Uterus (tissue), 4 donors: ENCODE data around the gene EYS. TPM values are rescaled to one million over a fixed set of nuclear protein-coding genes. Genes with fewer than 3 reads are reported as not detected.

Experiments used
- DNase-seq, 2 donors: peaks; one replicate each; pipeline ENCODE4 v3.0.0-alpha.2; 2019 to 2020
- H3K27ac ChIP-seq, 2 donors: fragments of 200-600 bp; sonication (generic); 1 replicate in 1 of 2; 2 replicates in 1 of 2; pipeline ENCODE4 v1.5.1; 2016 to 2018
- H3K27me3 ChIP-seq, 2 donors: fragments of 200-600 bp; sonication (generic); one replicate each; pipeline ENCODE4 v1.5.1; 2018 to 2019; ENCODE audit warnings: control low read depth in 1 of 2
- H3K36me3 ChIP-seq, 2 donors: fragments of 200-600 bp; sonication (generic); one replicate each; pipeline ENCODE4 v1.5.1; 2019; ENCODE audit warnings: control low read depth in 1 of 2
- H3K4me1 ChIP-seq, 2 donors: fragments of 200-600 bp; sonication (generic); one replicate each; pipeline ENCODE4 v1.5.1; 2018 to 2019; ENCODE audit warnings: control low read depth in 1 of 2
- H3K4me3 ChIP-seq, 2 donors: fragments of 200-600 bp; sonication (generic); 1 replicate in 1 of 2; 2 replicates in 1 of 2; pipeline ENCODE4 v1.5.1; 2018 to 2019; ENCODE audit warnings: mild to moderate bottlenecking in 1 of 2
- H3K9me3 ChIP-seq, 2 donors: fragments of 200-600 bp; sonication (generic); one replicate each; pipeline ENCODE4 v1.5.1; 2019; ENCODE audit warnings: control low read depth in 1 of 2
- POLR2A ChIP-seq, 2 donors: fragments of 450-650 bp; IDR thresholded peaks; one replicate each; pipeline ENCODE4 v1.6.1; 2016; ENCODE audit warnings: antibody characterized with exemption in 2 of 2, mild to moderate bottlenecking in 1 of 2, moderate library complexity in 1 of 2
- intact Hi-C: fragments of 100-400 bp; cut with DNase I; formaldehyde crosslinking; loops from one replicate; pipeline ENCODE4 v1.15.1; 2023; ENCODE audit warnings: low total_unique reads
- total RNA-seq, 4 donors: library from RNA; depleted of rRNA in 3 of 4; stranded (reverse); fragments of >200 nt in 3 of 4; gene quantifications; one replicate each; pipeline versions ENCODE4 v1.1.0 to v1.2.4, GENCODE V29; 2014 to 2023
- TF ChIP-seq, protein P1 (sequence below), 4 experiments: fragments of 200-600 bp in 2 of 4; fragments of 450-650 bp in 2 of 4; sonication (generic) in 2 of 4; IDR thresholded peaks; one replicate each; pipeline ENCODE4 v1.5.1; 2016 to 2019; ENCODE audit warnings: antibody characterized with exemption in 4 of 4, mild to moderate bottlenecking in 2 of 4, moderate library complexity in 1 of 4
- donor health status: DM: yes; HTN: yes; CAD: no.

EYS gene
- total RNA-seq, 4 donors from 2014 or later = 1.3 TPM; not detected in 3

DNA sequence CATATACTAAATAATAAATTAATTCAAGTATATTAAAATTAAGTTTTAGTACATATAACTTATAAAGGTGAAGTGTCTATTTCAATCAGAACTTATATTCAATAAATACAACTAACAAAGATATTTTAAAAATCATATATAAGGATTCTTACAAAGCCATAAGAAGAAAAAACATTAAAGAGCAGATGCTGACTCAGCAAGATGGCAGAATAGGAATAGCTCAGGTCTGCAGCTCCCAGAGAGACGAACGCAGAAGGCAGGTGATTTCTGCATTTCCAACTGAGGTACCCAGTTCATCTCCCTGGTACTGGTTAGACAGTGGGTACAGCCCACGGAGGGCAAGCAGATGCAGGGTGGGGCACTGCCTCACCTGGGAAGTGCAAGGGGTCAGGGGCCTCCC is 811.1 kb downstream of the EYS start:
- TF ChIP-seq POLR2A (IDR thresholded peaks at IDR 0.05) = no peak
- TF ChIP-seq, protein P1, sequence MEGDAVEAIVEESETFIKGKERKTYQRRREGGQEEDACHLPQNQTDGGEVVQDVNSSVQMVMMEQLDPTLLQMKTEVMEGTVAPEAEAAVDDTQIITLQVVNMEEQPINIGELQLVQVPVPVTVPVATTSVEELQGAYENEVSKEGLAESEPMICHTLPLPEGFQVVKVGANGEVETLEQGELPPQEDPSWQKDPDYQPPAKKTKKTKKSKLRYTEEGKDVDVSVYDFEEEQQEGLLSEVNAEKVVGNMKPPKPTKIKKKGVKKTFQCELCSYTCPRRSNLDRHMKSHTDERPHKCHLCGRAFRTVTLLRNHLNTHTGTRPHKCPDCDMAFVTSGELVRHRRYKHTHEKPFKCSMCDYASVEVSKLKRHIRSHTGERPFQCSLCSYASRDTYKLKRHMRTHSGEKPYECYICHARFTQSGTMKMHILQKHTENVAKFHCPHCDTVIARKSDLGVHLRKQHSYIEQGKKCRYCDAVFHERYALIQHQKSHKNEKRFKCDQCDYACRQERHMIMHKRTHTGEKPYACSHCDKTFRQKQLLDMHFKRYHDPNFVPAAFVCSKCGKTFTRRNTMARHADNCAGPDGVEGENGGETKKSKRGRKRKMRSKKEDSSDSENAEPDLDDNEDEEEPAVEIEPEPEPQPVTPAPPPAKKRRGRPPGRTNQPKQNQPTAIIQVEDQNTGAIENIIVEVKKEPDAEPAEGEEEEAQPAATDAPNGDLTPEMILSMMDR (IDR thresholded peaks at IDR 0.05) = no peak
- intact Hi-C loops = no loop called here
- DNase-seq = no peak
- Histone ChIP-seq H3K9me3 (no peaks in the 10 kb centered on the region), H3K4me1 (no peaks in the 10 kb centered on the region), H3K4me3 (no peak overlapping the region), H3K27ac (no peak overlapping the region), H3K36me3 (no peaks in the 10 kb centered on the region), H3K27me3 (no peaks in the 10 kb centered on the region)

GRCh38 chr6:64890609-64891008 is 816.4 kb downstream of the EYS start:
- Histone ChIP-seq H3K27me3 (no peaks in the 10 kb centered on the region), H3K4me3 (no peak overlapping the region), H3K9me3 (no peaks in the 10 kb centered on the region), H3K27ac (no peak overlapping the region), H3K4me1 (no peaks in the 10 kb centered on the region), H3K36me3 (no peaks in the 10 kb centered on the region)
- TF ChIP-seq, protein P1 (IDR thresholded peaks at IDR 0.05) = no peak
- no peak for TF ChIP-seq POLR2A (IDR thresholded peaks at IDR 0.05)
- DNase-seq = no peak
- intact Hi-C loops = no loop called here

DNA sequence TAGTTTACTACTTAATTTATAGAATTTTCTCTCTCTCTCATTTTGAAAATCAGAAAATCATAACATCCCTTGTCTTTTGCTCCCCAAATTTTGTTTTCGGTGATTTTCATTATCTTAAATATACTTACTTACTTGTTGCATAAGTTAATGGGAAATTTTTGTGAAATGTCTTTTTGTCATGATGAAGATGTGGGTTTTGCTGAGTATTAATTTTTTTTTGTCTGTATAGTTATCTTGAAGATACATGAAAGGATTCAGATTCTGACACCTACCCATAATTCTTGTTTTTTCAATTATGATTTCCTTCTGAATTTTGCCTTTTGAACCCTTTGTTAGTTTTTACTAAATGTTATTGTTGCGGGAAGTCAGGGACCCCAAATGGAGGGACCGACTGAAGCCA is 817.9 kb downstream of the EYS start:
- DNase-seq = no peak
- Histone ChIP-seq H3K27me3 (no peaks in the 10 kb centered on the region), H3K4me1 (no peaks in the 10 kb centered on the region), H3K9me3 (no peaks in the 10 kb centered on the region), H3K27ac (no peak overlapping the region), H3K4me3 (no peak overlapping the region), H3K36me3 (no peaks in the 10 kb centered on the region)
- TF ChIP-seq, protein P1 (IDR thresholded peaks at IDR 0.05) = no peak
- no peak for TF ChIP-seq POLR2A (IDR thresholded peaks at IDR 0.05)
- intact Hi-C loops = no loop called here

GRCh38 chr6:64874776-64875175 is 832.2 kb downstream of the EYS start:
- Histone ChIP-seq H3K27ac (no peak overlapping the region), H3K9me3 (no peaks in the 10 kb centered on the region), H3K27me3 (no peaks in the 10 kb centered on the region), H3K4me3 (no peak overlapping the region), H3K4me1 (no peaks in the 10 kb centered on the region), H3K36me3 (no peaks in the 10 kb centered on the region)
- DNase-seq = no peak
- intact Hi-C loops = no loop called here
- no peak for TF ChIP-seq POLR2A (IDR thresholded peaks at IDR 0.05)
- TF ChIP-seq, protein P1 (IDR thresholded peaks at IDR 0.05) = no peak

GRCh38 chr6:64872633-64873032 is 834.4 kb downstream of the EYS start:
- no peaks in the 10 kb centered on the region for H3K36me3 ChIP-seq
- no peaks in the 10 kb centered on the region for H3K9me3 ChIP-seq
- intact Hi-C loops = no loop called here
- no peaks in the 10 kb centered on the region for H3K27me3 ChIP-seq
- H3K27ac ChIP-seq = no peak overlapping the region
- H3K4me3 ChIP-seq = no peak overlapping the region
- TF ChIP-seq, protein P1 (IDR thresholded peaks at IDR 0.05) = no peak
- no peak for TF ChIP-seq POLR2A (IDR thresholded peaks at IDR 0.05)
- no peaks in the 10 kb centered on the region for H3K4me1 ChIP-seq
- no peak for DNase-seq
